HEK293 (cell line): ENCODE measurements around the gene KIF3B.

Source experiments
- CTCF ChIA-PET: fragments of 350-600 bp; formaldehyde crosslinking; extraction: SDS; loops from one replicate; lab custom pipeline; 2021; ENCODE audit warnings: antibody characterized with exemption; lab: Yijun Ruan, JAX
- POLR2A ChIA-PET: fragments of 300-600 bp; formaldehyde crosslinking; extraction: SDS; loops from one replicate; lab custom pipeline; 2020; ENCODE audit warnings: antibody characterized with exemption, inconsistent platforms; lab: Yijun Ruan, JAX
- H3K27ac ChIP-seq: fragments of 200-500 bp; sonication (Bioruptor generic); 2 replicates; pipeline ENCODE4 v1.5.1; 2014; ENCODE audit warnings: low read depth, low read length, control low read depth, inconsistent platforms; ENCODE audit errors: extremely low read depth
- H3K36me3 ChIP-seq, 2 experiments: fragments of 200-500 bp in 1 of 2; sonication (Bioruptor generic) in 1 of 2; 1 replicate in 1 of 2; 2 replicates in 1 of 2; pipeline ENCODE4 v1.5.1; 2014 to 2017; ENCODE audit warnings: inconsistent platforms in 2 of 2, low read length in 2 of 2; ENCODE audit not compliant: control insufficient read depth in 2 of 2, insufficient read depth in 1 of 2
- H3K4me1 ChIP-seq: fragments of 200-500 bp; sonication (Bioruptor generic); 2 replicates; pipeline ENCODE4 v1.5.1; 2014; ENCODE audit warnings: mild to moderate bottlenecking, low read length, inconsistent platforms; ENCODE audit not compliant: control insufficient read depth, insufficient read depth
- H3K4me3 ChIP-seq: 2 replicates; pipeline ENCODE4 v1.5.1; 2011; ENCODE audit warnings: low read depth, mild to moderate bottlenecking, control low read depth, low read length, moderate library complexity
- H3K9me3 ChIP-seq: fragments of 200-500 bp; sonication (Bioruptor generic); 2 replicates; pipeline ENCODE4 v1.5.1; 2014; ENCODE audit warnings: low read depth, low read length, inconsistent platforms; ENCODE audit not compliant: control insufficient read depth, insufficient read depth
- GLIS1 ChIP-seq: fragments of 450-650 bp; formaldehyde crosslinking; IDR thresholded peaks from 2 replicates; pipeline ENCODE4 v1.5.1; 2016; ENCODE audit warnings: missing biosample characterization, missing genetic modification characterization
- HOXA7 ChIP-seq: sonication (generic); formaldehyde crosslinking; IDR thresholded peaks from 2 replicates; pipeline ENCODE4 v1.8.1; 2022; ENCODE audit warnings: missing genetic modification reagents, borderline replicate concordance
- HOXC10 ChIP-seq: sonication (generic); formaldehyde crosslinking; IDR thresholded peaks from 2 replicates; pipeline ENCODE4 v1.8.1; 2023; ENCODE audit warnings: mild to moderate bottlenecking, missing genetic modification reagents
- KLF1 ChIP-seq: fragments of 450-650 bp; formaldehyde crosslinking; IDR thresholded peaks from 2 replicates; pipeline ENCODE4 v1.5.1; 2016; ENCODE audit warnings: missing biosample characterization, missing genetic modification characterization
- KLF7 ChIP-seq: fragments of 450-650 bp; formaldehyde crosslinking; IDR thresholded peaks from 2 replicates; pipeline ENCODE4 v1.5.1; 2016; ENCODE audit warnings: missing biosample characterization, missing genetic modification characterization, borderline replicate concordance
- KLF9 ChIP-seq: fragments of 450-650 bp; formaldehyde crosslinking; IDR thresholded peaks from 2 replicates; pipeline ENCODE4 v1.5.1; 2016; ENCODE audit warnings: missing biosample characterization, missing genetic modification characterization, low read depth
- MEIS1 ChIP-seq: sonication (generic); formaldehyde crosslinking; IDR thresholded peaks from 2 replicates; pipeline ENCODE4 v1.8.1; 2022; ENCODE audit warnings: missing genetic modification reagents, mild to moderate bottlenecking, borderline replicate concordance
- SCRT2 ChIP-seq: fragments of 450-650 bp; formaldehyde crosslinking; IDR thresholded peaks from 2 replicates; pipeline ENCODE4 v1.5.1; 2016; ENCODE audit warnings: missing biosample characterization, missing genetic modification characterization
- SP3 ChIP-seq: fragments of 450-650 bp; formaldehyde crosslinking; IDR thresholded peaks from 2 replicates; pipeline ENCODE4 v1.5.1; 2016; ENCODE audit warnings: missing biosample characterization, missing genetic modification characterization
- ZBTB11 ChIP-seq: fragments of 450-650 bp; formaldehyde crosslinking; conservative IDR thresholded peaks from 2 replicates; pipeline ENCODE4 v1.5.1; 2016; ENCODE audit warnings: low read depth, missing biosample characterization, missing genetic modification characterization
- ZBTB21 ChIP-seq: fragments of 450-650 bp; formaldehyde crosslinking; IDR thresholded peaks from 2 replicates; pipeline ENCODE4 v1.5.1; 2017; ENCODE audit warnings: missing biosample characterization, missing genetic modification characterization
- ZNF112 ChIP-seq: fragments of 450-650 bp; formaldehyde crosslinking; IDR thresholded peaks from 2 replicates; pipeline ENCODE4 v1.5.0; 2017; ENCODE audit warnings: missing biosample characterization, missing genetic modification characterization
- ZNF155 ChIP-seq: fragments of 450-650 bp; formaldehyde crosslinking; IDR thresholded peaks from 2 replicates; pipeline ENCODE4 v1.5.1; 2016; ENCODE audit warnings: missing biosample characterization, missing genetic modification characterization
- ZNF175 ChIP-seq: fragments of 450-650 bp; formaldehyde crosslinking; IDR thresholded peaks from 2 replicates; pipeline ENCODE4 v1.5.1; 2016; ENCODE audit warnings: missing biosample characterization, missing genetic modification characterization
- ZNF223 ChIP-seq: fragments of 450-650 bp; formaldehyde crosslinking; IDR thresholded peaks from 2 replicates; pipeline ENCODE4 v1.5.1; 2016; ENCODE audit warnings: missing biosample characterization, missing genetic modification characterization
- ZNF248 ChIP-seq: fragments of 450-650 bp; formaldehyde crosslinking; IDR thresholded peaks from 2 replicates; pipeline ENCODE4 v1.5.1; 2017; ENCODE audit warnings: missing biosample characterization, missing genetic modification characterization
- ZNF366 ChIP-seq: fragments of 450-650 bp; formaldehyde crosslinking; conservative IDR thresholded peaks from 2 replicates; pipeline ENCODE4 v1.5.1; 2016; ENCODE audit warnings: missing biosample characterization, missing genetic modification characterization
- ZNF585B ChIP-seq: fragments of 450-650 bp; formaldehyde crosslinking; IDR thresholded peaks from 2 replicates; pipeline ENCODE4 v1.5.1; 2016; ENCODE audit warnings: missing biosample characterization, missing genetic modification characterization
- ZNF658 ChIP-seq: fragments of 450-650 bp; formaldehyde crosslinking; IDR thresholded peaks from 2 replicates; pipeline ENCODE4; 2016; ENCODE audit warnings: missing biosample characterization, missing genetic modification characterization
- ZNF76 ChIP-seq: fragments of 450-650 bp; formaldehyde crosslinking; IDR thresholded peaks from 2 replicates; pipeline ENCODE4; 2016; ENCODE audit warnings: low read depth, missing biosample characterization, missing genetic modification characterization, borderline replicate concordance
- ZNF776 ChIP-seq: fragments of 450-650 bp; formaldehyde crosslinking; IDR thresholded peaks from 2 replicates; pipeline ENCODE4 v1.5.0; 2017; ENCODE audit warnings: missing biosample characterization, missing genetic modification characterization, borderline replicate concordance
- TF ChIP-seq, protein P1 (sequence below): fragments of 450-650 bp; formaldehyde crosslinking; IDR thresholded peaks from 2 replicates; pipeline ENCODE4 v1.5.1; 2016; ENCODE audit warnings: missing biosample characterization, missing genetic modification characterization
- TF ChIP-seq, protein P2 (sequence below): fragments of 450-650 bp; formaldehyde crosslinking; IDR thresholded peaks from 2 replicates; pipeline ENCODE4 v1.5.1; 2016; ENCODE audit warnings: missing biosample characterization, missing genetic modification characterization
- TF ChIP-seq, protein P3 (sequence below): fragments of 450-650 bp; formaldehyde crosslinking; IDR thresholded peaks from 2 replicates; pipeline ENCODE4 v1.5.1; 2016; ENCODE audit warnings: missing biosample characterization, missing genetic modification characterization

KIF3B gene

DNA sequence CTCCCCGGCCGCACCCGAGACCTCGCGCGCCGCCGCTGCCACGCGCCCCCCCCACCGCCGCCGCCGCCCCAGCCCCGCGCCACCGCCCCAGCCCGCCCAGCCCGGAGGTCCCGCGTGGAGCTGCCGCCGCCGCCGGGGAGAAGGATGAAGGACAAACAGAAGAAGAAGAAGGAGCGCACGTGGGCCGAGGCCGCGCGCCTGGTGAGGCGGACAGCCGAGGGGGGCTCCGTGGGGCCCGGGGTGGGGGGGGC, 81.1 kb downstream of the KIF3B start:
- Histone ChIP-seq H3K27ac (peak overlapping the region; percentile 88; the same call in 1 of the 2 replicates), H3K4me3 (peak overlapping the region; percentile 97), H3K9me3 (no peaks in the 10 kb centered on the region), H3K4me1 (peaks cover 22% of the 10 kb centered on the region), H3K36me3 (no peaks in the 10 kb centered on the region)
- ChIA-PET POLR2A (interaction anchor here (1.1 to 2.9 kb wide), 4 partner anchors 10 to 249 kb away, joined by 3 to 11 read pairs (median 4); partner anchors contain the start of gene TM9SF4), CTCF (no interaction called here)
- TF ChIP-seq ZNF248 (tag by site-specific recombination) (no peak), HOXA7 (CRISPR knock-in tag) (no peak), MEIS1 (CRISPR knock-in tag) (no peak), ZNF223 (tag by site-specific recombination) (no peak), ZNF776 (tag by site-specific recombination) (no peak), ZNF366 (tag by site-specific recombination) (no peak), ZBTB11 (tag by site-specific recombination) (no peak), ZBTB21 (tag by site-specific recombination) (no peak), ZNF658 (tag by site-specific recombination) (no peak), ZNF175 (no peak), ZNF585B (tag by site-specific recombination) (no peak), GLIS1 (tag by site-specific recombination) (no peak)
- TF ChIP-seq, protein P1, sequence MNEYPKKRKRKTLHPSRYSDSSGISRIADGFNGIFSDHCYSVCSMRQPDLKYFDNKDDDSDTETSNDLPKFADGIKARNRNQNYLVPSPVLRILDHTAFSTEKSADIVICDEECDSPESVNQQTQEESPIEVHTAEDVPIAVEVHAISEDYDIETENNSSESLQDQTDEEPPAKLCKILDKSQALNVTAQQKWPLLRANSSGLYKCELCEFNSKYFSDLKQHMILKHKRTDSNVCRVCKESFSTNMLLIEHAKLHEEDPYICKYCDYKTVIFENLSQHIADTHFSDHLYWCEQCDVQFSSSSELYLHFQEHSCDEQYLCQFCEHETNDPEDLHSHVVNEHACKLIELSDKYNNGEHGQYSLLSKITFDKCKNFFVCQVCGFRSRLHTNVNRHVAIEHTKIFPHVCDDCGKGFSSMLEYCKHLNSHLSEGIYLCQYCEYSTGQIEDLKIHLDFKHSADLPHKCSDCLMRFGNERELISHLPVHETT (tag by site-specific recombination) = no peak

DNA sequence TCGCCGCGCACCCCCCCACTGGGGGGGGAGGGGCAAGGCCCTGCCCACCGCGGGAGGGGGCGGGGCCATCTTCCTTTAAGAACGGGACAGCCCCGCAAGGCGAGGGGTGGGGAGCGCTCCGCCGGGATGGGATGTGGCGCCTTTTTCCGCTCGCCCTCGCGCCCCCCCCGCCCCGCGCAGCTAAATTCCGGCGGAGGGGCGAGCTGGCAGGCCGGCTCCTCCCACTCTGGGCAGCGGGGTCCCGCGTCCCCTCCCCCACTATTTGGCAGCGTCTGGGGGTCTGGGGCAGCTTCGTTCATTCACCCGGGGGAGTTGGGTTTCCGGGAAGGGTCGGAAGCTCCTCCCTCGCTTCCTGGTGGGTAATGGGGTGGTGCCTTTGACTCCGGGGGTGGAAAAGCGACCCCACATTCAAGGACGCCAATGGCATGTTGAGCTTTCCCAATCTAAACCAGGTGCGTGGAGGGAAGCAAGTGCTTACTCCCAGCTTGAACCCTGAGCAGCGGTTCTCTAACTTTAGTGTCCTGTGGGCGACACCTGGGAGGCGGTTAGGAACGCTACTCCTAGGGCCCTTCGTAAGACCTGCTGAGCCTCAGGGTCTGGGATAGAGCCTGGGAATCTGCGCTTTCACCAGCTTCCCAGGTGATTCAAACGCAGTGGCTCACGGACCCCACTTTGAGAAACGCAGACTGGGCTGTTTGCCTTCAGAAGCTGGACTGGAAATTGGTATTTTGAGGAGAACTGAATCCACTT, 81.6 kb downstream of the KIF3B start:
- Histone ChIP-seq H3K4me3 (peak overlapping the region; percentile 97), H3K36me3 (no peaks in the 10 kb centered on the region), H3K27ac (peak overlapping the region; percentile 49), H3K4me1 (peaks cover 22% of the 10 kb centered on the region), H3K9me3 (no peaks in the 10 kb centered on the region)
- POLR2A ChIA-PET = interaction anchor here (0.6 to 2.9 kb wide), 6 partner anchors 10 to 249 kb away, joined by 3 to 11 read pairs (median 4); partner anchors contain the start of gene TM9SF4
- CTCF ChIA-PET = interaction anchor here (0.6 to 0.9 kb wide), 2 partner anchors 16 to 93 kb away, joined by 3 to 4 read pairs; no protein-coding TSS in a partner anchor
- TF ChIP-seq KLF1 (tag by site-specific recombination) (peak; percentile 58; the same call in 1 of the 2 replicates), KLF9 (peak; percentile 85), ZNF76 (tag by site-specific recombination) (no peak; the same call in 1 of the 2 replicates), ZNF155 (tag by site-specific recombination) (no peak), SCRT2 (tag by site-specific recombination) (no peak), ZNF112 (no peak), HOXC10 (no peak), KLF7 (tag by site-specific recombination) (peak; percentile 57; the same call in 1 of the 2 replicates), SP3 (peak; percentile 91)
- TF ChIP-seq, protein P2, sequence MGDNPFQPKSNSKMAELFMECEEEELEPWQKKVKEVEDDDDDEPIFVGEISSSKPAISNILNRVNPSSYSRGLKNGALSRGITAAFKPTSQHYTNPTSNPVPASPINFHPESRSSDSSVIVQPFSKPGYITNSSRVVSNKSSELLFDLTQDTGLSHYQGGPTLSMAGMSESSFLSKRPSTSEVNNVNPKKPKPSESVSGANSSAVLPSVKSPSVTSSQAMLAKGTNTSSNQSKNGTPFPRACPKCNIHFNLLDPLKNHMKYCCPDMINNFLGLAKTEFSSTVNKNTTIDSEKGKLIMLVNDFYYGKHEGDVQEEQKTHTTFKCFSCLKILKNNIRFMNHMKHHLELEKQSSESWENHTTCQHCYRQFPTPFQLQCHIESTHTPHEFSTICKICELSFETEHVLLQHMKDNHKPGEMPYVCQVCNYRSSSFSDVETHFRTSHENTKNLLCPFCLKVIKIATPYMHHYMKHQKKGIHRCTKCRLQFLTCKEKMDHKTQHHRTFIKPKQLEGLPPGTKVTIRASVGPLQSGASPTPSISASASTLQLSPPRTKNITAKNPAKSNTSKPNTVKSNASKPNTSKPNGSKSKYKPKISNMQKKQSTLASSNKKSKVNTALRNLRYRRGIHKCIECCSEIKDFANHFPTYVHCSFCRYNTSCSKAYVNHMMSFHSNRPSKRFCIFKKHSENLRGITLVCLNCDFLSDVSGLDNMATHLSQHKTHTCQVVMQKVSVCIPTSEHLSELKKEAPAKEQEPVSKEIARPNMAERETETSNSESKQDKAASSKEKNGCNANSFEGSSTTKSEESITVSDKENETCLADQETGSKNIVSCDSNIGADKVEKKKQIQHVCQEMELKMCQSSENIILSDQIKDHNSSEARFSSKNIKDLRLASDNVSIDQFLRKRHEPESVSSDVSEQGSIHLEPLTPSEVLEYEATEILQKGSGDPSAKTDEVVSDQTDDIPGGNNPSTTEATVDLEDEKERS (tag by site-specific recombination) = no peak
- TF ChIP-seq, protein P3, sequence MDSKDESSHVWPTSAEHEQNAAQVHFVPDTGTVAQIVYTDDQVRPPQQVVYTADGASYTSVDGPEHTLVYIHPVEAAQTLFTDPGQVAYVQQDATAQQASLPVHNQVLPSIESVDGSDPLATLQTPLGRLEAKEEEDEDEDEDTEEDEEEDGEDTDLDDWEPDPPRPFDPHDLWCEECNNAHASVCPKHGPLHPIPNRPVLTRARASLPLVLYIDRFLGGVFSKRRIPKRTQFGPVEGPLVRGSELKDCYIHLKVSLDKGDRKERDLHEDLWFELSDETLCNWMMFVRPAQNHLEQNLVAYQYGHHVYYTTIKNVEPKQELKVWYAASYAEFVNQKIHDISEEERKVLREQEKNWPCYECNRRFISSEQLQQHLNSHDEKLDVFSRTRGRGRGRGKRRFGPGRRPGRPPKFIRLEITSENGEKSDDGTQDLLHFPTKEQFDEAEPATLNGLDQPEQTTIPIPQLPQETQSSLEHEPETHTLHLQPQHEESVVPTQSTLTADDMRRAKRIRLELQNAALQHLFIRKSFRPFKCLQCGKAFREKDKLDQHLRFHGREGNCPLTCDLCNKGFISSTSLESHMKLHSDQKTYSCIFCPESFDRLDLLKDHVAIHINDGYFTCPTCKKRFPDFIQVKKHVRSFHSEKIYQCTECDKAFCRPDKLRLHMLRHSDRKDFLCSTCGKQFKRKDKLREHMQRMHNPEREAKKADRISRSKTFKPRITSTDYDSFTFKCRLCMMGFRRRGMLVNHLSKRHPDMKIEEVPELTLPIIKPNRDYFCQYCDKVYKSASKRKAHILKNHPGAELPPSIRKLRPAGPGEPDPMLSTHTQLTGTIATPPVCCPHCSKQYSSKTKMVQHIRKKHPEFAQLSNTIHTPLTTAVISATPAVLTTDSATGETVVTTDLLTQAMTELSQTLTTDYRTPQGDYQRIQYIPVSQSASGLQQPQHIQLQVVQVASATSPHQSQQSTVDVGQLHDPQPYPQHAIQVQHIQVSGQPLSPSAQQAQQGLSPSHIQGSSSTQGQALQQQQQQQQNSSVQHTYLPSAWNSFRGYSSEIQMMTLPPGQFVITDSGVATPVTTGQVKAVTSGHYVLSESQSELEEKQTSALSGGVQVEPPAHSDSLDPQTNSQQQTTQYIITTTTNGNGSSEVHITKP (tag by site-specific recombination) = peak; percentile 90
